ENCODE results near the gene RFPL4AL1.
A peak's percentile ranks its signal among the peaks of the same experiment; 100 is the strongest.
"Not testable (repeated sequence)": the region's sequence is repeated elsewhere in the genome, so short reads cannot be mapped to it uniquely, and the experiment has no call there.

RFPL4AL1 gene

GRCh38 chr19:55768818-55769217 lies at the start of gene RFPL4AL1:
Gene RFPL4AL1, plus strand, starts transcription at chr19:55769118. Its CDS starts 2,687 bp downstream, at chr19:55771805.
- not testable (repeated sequence) for DNase-seq (ENCODE audit: low read depth in 2 of 2)

GRCh38 chr19:55720214-55720746 lies 48.6 kb upstream of the RFPL4AL1 start:
- no peak for DNase-seq (ENCODE audit: low read depth in 2 of 2)

GRCh38 chr19:55720801-55721200 lies 48.1 kb upstream of the RFPL4AL1 start:
- no peak for DNase-seq (ENCODE audit: low read depth in 2 of 2)

- DNase-seq (ENCODE audit: low read depth in 2 of 2) = no peak
These were observed 45.4 kb upstream of the RFPL4AL1 start for GRCh38 chr19:55723491-55723890.

- DNase-seq (ENCODE audit: low read depth in 2 of 2) = not testable (repeated sequence)
These were observed 38.5 kb upstream of the RFPL4AL1 start for GRCh38 chr19:55730378-55730777.

- no peak for DNase-seq (ENCODE audit: low read depth in 2 of 2)
These were observed 30.6 kb upstream of the RFPL4AL1 start, which contains the start of gene NLRP9 for GRCh38 chr19:55738302-55738701. Gene NLRP9, minus strand, starts transcription at chr19:55738402. Its CDS starts 28 bp downstream, at chr19:55738374.

- DNase-seq (ENCODE audit: low read depth in 2 of 2) = no peak
These were observed 18.2 kb upstream of the RFPL4AL1 start for GRCh38 chr19:55750715-55751114.

GRCh38 chr19:55753401-55753800 lies 15.5 kb upstream of the RFPL4AL1 start:
- no peak for DNase-seq (ENCODE audit: low read depth in 2 of 2)

GRCh38 chr19:55756808-55757207 lies 12.1 kb upstream of the RFPL4AL1 start:
- DNase-seq (ENCODE audit: low read depth in 2 of 2) = not testable (repeated sequence)

GRCh38 chr19:55758797-55759196 lies 10.1 kb upstream of the RFPL4AL1 start, which contains the start of gene RFPL4A:
Gene RFPL4A, plus strand, starts transcription at chr19:55759097. Its CDS starts 2,704 bp downstream, at chr19:55761801.
- not testable (repeated sequence) for DNase-seq (ENCODE audit: low read depth in 2 of 2)

- DNase-seq (ENCODE audit: low read depth in 2 of 2) = no peak
These were observed 2.5 kb upstream of the RFPL4AL1 start for GRCh38 chr19:55766466-55766865.

GRCh38 chr19:55769632-55770031 lies 714 bp downstream of the RFPL4AL1 start:
- not testable (repeated sequence) for DNase-seq (ENCODE audit: low read depth in 2 of 2)

- DNase-seq (ENCODE audit: low read depth in 2 of 2) = no peak
These were observed 8.6 kb downstream of the RFPL4AL1 start for GRCh38 chr19:55777528-55777927.

- no peak for DNase-seq (ENCODE audit: low read depth in 2 of 2)
These were observed 9.4 kb downstream of the RFPL4AL1 start for GRCh38 chr19:55778331-55778730.

- DNase-seq (ENCODE audit: low read depth in 2 of 2) = no peak
These were observed 12.2 kb downstream of the RFPL4AL1 start for GRCh38 chr19:55781112-55781511.

GRCh38 chr19:55795021-55795420 lies 26.1 kb downstream of the RFPL4AL1 start:
- DNase-seq (ENCODE audit: low read depth in 2 of 2) = no peak

GRCh38 chr19:55801416-55801815 lies 32.5 kb downstream of the RFPL4AL1 start:
- DNase-seq (ENCODE audit: low read depth in 2 of 2) = no peak

- DNase-seq (ENCODE audit: low read depth in 2 of 2) = no peak
These were observed 33.4 kb downstream of the RFPL4AL1 start for GRCh38 chr19:55802281-55802680.

GRCh38 chr19:55809381-55810058 lies 40.6 kb downstream of the RFPL4AL1 start:
- DNase-seq (ENCODE audit: low read depth in 2 of 2) = peak in 1 of 2 donors; percentile 1

GRCh38 chr19:55811340-55811739 lies 42.4 kb downstream of the RFPL4AL1 start:
- no peak for DNase-seq (ENCODE audit: low read depth in 2 of 2)

GRCh38 chr19:55812449-55812848 lies 43.5 kb downstream of the RFPL4AL1 start:
- DNase-seq (ENCODE audit: low read depth in 2 of 2) = no peak

GRCh38 chr19:55813906-55814305 lies 45.0 kb downstream of the RFPL4AL1 start:
- DNase-seq (ENCODE audit: low read depth in 2 of 2) = no peak

GRCh38 chr19:55820037-55820436 lies 51.1 kb downstream of the RFPL4AL1 start:
- DNase-seq (ENCODE audit: low read depth in 2 of 2) = no peak
